ENCODE results near the gene RAB1B.

RAB1B gene

GRCh38 chr11:66311470-66311964 is 43.1 kb downstream of the RAB1B start:
- Histone ChIP-seq H3K4me2 (ENCODE audit: low read depth, low read length, poor library complexity, severe bottlenecking) (peak overlapping the region; percentile 79), H3K27me3 (ENCODE audit: insufficient read depth, low read length, poor library complexity, severe bottlenecking) (no peaks in the 10 kb centered on the region), H4K20me1 (ENCODE audit: insufficient read depth, low read length, poor library complexity, severe bottlenecking) (no peaks in the 10 kb centered on the region), H3K9ac (ENCODE audit: low read depth, low read length, poor library complexity, severe bottlenecking) (peak overlapping the region; percentile 52), H3F3A (ENCODE audit: low read depth) (no peaks in the 10 kb centered on the region), H3K79me2 (ENCODE audit: insufficient read depth, low read length) (no peaks in the 10 kb centered on the region), H3K9me2 (replicated peaks; ENCODE audit: low read depth, low read length) (no peaks in the 10 kb centered on the region), H3K4me3 (ENCODE audit: low read length, poor library complexity, severe bottlenecking) (peak overlapping the region; percentile 76), H3K4me1 (ENCODE audit: insufficient read depth, low read length, poor library complexity, severe bottlenecking) (peaks cover 18% of the 10 kb centered on the region), H3K36me3 (ENCODE audit: insufficient read depth, low read length) (no peaks in the 10 kb centered on the region), H2AFZ (ENCODE audit: low read length) (peak overlapping the region; percentile 92; the same call in 1 of the 2 replicates), H3K9me3 (ENCODE audit: insufficient read depth, low read depth, low read length) (no peaks in the 10 kb centered on the region)
- TF ChIP-seq CTCF (conservative IDR thresholded peaks at IDR 0.05; ENCODE audit: low read length) (no peak; the same call in 1 of the 2 replicates), EZH2phosphoT487 (IDR thresholded peaks at IDR 0.05; ENCODE audit: borderline replicate concordance) (no peak)

- Histone ChIP-seq H3K27me3 (ENCODE audit: insufficient read depth, low read length, poor library complexity, severe bottlenecking) (no peaks in the 10 kb centered on the region), H3K4me1 (ENCODE audit: insufficient read depth, low read length, poor library complexity, severe bottlenecking) (peaks cover 19% of the 10 kb centered on the region), H3K9ac (ENCODE audit: low read depth, low read length, poor library complexity, severe bottlenecking) (peak overlapping the region; percentile 52), H3K4me3 (ENCODE audit: low read length, poor library complexity, severe bottlenecking) (peak overlapping the region; percentile 76), H3F3A (ENCODE audit: low read depth) (no peaks in the 10 kb centered on the region), H3K4me2 (ENCODE audit: low read depth, low read length, poor library complexity, severe bottlenecking) (peak overlapping the region; percentile 79), H2AFZ (ENCODE audit: low read length) (peak overlapping the region; percentile 92), H3K79me2 (ENCODE audit: insufficient read depth, low read length) (no peaks in the 10 kb centered on the region), H3K9me2 (replicated peaks; ENCODE audit: low read depth, low read length) (no peaks in the 10 kb centered on the region), H3K9me3 (ENCODE audit: insufficient read depth, low read depth, low read length) (no peaks in the 10 kb centered on the region), H3K36me3 (ENCODE audit: insufficient read depth, low read length) (no peaks in the 10 kb centered on the region), H4K20me1 (ENCODE audit: insufficient read depth, low read length, poor library complexity, severe bottlenecking) (no peaks in the 10 kb centered on the region)
- TF ChIP-seq EZH2phosphoT487 (IDR thresholded peaks at IDR 0.05; ENCODE audit: borderline replicate concordance) (no peak), CTCF (conservative IDR thresholded peaks at IDR 0.05; ENCODE audit: low read length) (peak; percentile 99)
Observed at GRCh38 chr11:66311965-66312548, 43.6 kb downstream of the RAB1B start.

- Histone ChIP-seq H2AFZ (ENCODE audit: low read length) (peak overlapping the region; percentile 92), H3K4me3 (ENCODE audit: low read length, poor library complexity, severe bottlenecking) (peak overlapping the region; percentile 76), H3K79me2 (ENCODE audit: insufficient read depth, low read length) (no peaks in the 10 kb centered on the region), H3K36me3 (ENCODE audit: insufficient read depth, low read length) (no peaks in the 10 kb centered on the region), H3K9ac (ENCODE audit: low read depth, low read length, poor library complexity, severe bottlenecking) (peak overlapping the region; percentile 62), H3K4me1 (ENCODE audit: insufficient read depth, low read length, poor library complexity, severe bottlenecking) (peaks cover 26% of the 10 kb centered on the region), H4K20me1 (ENCODE audit: insufficient read depth, low read length, poor library complexity, severe bottlenecking) (no peaks in the 10 kb centered on the region), H3K9me3 (ENCODE audit: insufficient read depth, low read depth, low read length) (no peaks in the 10 kb centered on the region), H3K27me3 (ENCODE audit: insufficient read depth, low read length, poor library complexity, severe bottlenecking) (no peaks in the 10 kb centered on the region), H3K4me2 (ENCODE audit: low read depth, low read length, poor library complexity, severe bottlenecking) (peak overlapping the region; percentile 79), H3F3A (ENCODE audit: low read depth) (no peaks in the 10 kb centered on the region), H3K9me2 (replicated peaks; ENCODE audit: low read depth, low read length) (no peaks in the 10 kb centered on the region)
- TF ChIP-seq EZH2phosphoT487 (IDR thresholded peaks at IDR 0.05; ENCODE audit: borderline replicate concordance) (no peak), CTCF (conservative IDR thresholded peaks at IDR 0.05; ENCODE audit: low read length) (no peak)
Observed at GRCh38 chr11:66312549-66313320, 44.3 kb downstream of the RAB1B start.

All from Loucy (cell line).